ENCODE data around the gene SNX15.

SNX15 gene

DNA sequence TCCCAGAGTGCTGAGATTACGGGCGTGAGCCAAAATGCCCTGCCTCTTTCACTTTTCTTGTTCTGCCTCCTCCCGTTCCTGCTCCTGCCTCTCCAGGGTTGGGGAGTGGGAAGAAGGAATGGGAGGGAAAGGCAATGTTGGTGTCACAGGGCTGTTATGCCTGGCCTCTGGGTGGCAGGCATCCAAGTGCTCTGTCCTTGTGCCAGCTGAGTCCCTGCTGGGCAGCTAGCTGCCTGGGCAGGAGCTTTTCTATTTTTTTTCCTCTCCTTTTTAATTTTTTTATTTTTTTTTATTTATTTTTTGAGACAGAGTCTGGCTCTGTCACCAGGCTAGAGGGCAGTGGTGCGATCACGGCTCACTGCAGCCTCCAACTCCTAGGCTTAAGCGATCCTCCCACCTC is 9.7 kb downstream of the SNX15 start:
- TF ChIP-seq MYC (IDR thresholded peaks at IDR 0.05; ENCODE audit: low read depth, low read length) = no peak
- TF ChIP-seq, protein P1, sequence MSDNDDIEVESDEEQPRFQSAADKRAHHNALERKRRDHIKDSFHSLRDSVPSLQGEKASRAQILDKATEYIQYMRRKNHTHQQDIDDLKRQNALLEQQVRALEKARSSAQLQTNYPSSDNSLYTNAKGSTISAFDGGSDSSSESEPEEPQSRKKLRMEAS (IDR thresholded peaks at IDR 0.05; ENCODE audit: low read depth, low read length) = no peak
- TF ChIP-seq, protein P2, sequence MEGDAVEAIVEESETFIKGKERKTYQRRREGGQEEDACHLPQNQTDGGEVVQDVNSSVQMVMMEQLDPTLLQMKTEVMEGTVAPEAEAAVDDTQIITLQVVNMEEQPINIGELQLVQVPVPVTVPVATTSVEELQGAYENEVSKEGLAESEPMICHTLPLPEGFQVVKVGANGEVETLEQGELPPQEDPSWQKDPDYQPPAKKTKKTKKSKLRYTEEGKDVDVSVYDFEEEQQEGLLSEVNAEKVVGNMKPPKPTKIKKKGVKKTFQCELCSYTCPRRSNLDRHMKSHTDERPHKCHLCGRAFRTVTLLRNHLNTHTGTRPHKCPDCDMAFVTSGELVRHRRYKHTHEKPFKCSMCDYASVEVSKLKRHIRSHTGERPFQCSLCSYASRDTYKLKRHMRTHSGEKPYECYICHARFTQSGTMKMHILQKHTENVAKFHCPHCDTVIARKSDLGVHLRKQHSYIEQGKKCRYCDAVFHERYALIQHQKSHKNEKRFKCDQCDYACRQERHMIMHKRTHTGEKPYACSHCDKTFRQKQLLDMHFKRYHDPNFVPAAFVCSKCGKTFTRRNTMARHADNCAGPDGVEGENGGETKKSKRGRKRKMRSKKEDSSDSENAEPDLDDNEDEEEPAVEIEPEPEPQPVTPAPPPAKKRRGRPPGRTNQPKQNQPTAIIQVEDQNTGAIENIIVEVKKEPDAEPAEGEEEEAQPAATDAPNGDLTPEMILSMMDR (IDR thresholded peaks at IDR 0.05; ENCODE audit: low read depth, low read length) = no peak
- no peak for TF ChIP-seq POLR2A (IDR thresholded peaks at IDR 0.05; ENCODE audit: extremely low read depth, insufficient read length)
- no peak for DNase-seq (ENCODE audit: low read depth)
- H3K4me3 ChIP-seq (ENCODE audit: low read depth, low read length) = no peak overlapping the region

DNA sequence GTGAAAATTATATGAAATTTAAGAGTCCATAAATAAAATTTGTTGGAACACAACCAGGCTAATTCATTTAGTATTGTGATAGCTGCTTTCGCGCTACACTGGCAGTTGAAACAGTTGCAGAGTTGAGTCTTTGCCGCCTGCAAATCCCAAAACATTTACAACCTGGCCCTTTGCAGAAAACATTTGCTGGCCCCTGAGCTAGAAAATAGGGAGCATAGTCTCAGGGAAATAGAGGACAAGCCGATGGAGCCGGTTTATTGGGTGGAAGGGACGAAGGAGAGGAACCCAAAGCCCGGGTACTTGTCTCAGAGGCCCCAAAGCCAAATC is 13.2 kb downstream of the SNX15 start:
- H3K4me3 ChIP-seq (ENCODE audit: low read depth, low read length) = peak overlapping the region; percentile 81
- DNase-seq (ENCODE audit: low read depth) = no peak
- TF ChIP-seq POLR2A (IDR thresholded peaks at IDR 0.05; ENCODE audit: extremely low read depth, insufficient read length) = peak; percentile 51
- TF ChIP-seq, protein P1 (IDR thresholded peaks at IDR 0.05; ENCODE audit: low read depth, low read length) = no peak

DNA sequence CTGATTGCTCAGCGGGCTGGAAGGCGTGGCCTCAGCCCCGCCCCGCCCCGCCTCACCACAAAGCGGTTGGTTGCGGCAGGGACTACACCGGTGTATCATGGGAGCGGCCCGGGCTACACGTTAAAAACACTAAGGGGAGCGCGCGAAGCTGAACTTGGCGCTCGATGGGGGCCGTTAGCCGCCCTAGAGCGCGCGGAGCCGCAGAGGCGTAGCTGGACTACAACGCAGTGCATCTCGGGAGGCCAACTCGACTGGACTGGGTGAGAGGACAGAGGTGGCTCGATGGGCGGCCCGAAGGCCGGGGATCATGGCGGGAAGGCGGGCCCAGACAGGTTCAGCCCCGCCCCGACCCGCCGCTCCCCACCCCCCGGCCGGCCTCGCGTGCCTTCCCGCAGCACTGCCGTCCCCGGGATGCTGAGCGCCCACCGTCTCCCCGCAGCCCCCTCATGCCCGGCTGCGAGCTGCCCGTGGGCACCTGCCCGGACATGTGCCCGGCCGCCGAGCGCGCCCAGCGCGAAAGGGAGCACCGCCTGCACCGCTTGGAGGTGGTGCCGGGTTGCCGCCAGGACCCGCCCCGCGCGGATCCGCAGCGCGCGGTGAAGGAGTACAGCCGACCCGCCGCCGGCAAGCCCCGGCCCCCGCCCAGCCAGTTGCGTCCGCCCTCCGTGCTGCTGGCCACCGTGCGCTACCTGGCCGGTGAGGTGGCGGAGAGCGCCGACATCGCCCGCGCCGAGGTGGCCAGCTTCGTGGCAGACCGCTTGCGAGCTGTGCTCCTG is 13.8 kb downstream of the SNX15 start, which contains the start of gene SAC3D1:
SAC3D1 (plus strand) TSS at position 364 of the 776 bp plus-strand sequence; CDS start at position 447, 83 bp downstream.
- peak within 1 kb of the TSS; percentile 81 for H3K4me3 ChIP-seq (ENCODE audit: low read depth, low read length)
- DNase-seq (ENCODE audit: low read depth) = peak; percentile 100
- TF ChIP-seq POLR2A (IDR thresholded peaks at IDR 0.05; ENCODE audit: extremely low read depth, insufficient read length) = peak; percentile 42
- TF ChIP-seq MYC (IDR thresholded peaks at IDR 0.05; ENCODE audit: low read depth, low read length) = peak; percentile 64
- TF ChIP-seq, protein P2 (IDR thresholded peaks at IDR 0.05; ENCODE audit: low read depth, low read length) = no peak
- TF ChIP-seq, protein P1 (IDR thresholded peaks at IDR 0.05; ENCODE audit: low read depth, low read length) = peak; percentile 67

DNA sequence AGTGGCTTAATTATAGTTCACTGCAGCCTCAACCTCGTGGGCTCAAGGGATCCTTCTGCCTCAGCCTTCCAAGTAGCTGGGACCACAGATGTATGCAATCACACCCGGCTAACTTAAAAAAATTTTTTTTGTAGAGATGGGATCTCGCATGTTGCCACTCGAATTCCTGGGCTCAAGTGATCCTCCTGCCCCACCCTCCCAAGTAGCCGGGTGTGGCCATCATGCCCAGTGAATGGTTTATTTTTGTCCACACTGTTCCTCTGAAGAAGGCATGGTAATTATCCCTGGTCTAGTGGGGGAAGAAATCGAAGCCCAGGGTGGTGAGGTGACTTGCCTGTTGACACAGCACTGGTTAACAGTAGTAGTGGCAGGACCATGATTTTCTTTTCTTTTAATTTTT is 15.7 kb downstream of the SNX15 start:
- peak overlapping the region; percentile 81 for H3K4me3 ChIP-seq (ENCODE audit: low read depth, low read length)
- TF ChIP-seq POLR2A (IDR thresholded peaks at IDR 0.05; ENCODE audit: extremely low read depth, insufficient read length) = no peak
- no peak for TF ChIP-seq MYC (IDR thresholded peaks at IDR 0.05; ENCODE audit: low read depth, low read length)
- TF ChIP-seq, protein P1 (IDR thresholded peaks at IDR 0.05; ENCODE audit: low read depth, low read length) = no peak
- TF ChIP-seq, protein P2 (IDR thresholded peaks at IDR 0.05; ENCODE audit: low read depth, low read length) = no peak
- DNase-seq (ENCODE audit: low read depth) = no peak

DNA sequence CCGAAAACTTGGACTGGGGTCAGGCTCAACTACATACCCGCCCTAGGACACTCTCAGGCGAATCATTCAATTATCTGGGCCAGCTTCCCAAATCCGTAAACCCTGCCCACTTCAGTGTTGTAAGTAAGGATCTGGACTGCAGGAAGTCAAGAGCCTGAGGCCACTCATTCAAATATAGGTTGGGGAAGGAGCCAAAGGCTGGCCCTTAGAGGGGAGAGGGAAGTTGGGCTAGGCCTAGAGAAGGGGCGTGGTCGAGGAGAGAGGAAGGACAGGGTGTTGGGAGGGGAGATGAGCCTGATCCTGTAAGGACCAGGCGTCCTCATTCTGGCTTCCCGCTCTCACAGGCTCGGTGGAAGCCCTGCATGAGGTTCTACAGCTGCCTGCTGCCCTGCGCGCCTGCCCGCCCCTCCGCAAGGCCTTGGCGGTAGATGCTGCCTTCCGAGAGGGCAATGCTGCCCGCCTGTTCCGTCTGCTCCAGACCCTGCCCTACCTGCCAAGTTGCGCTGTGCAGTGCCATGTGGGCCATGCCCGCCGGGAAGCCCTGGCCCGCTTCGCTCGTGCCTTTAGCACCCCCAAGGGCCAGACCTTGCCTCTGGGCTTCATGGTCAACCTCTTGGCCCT is 16.8 kb downstream of the SNX15 start:
- TF ChIP-seq POLR2A (IDR thresholded peaks at IDR 0.05; ENCODE audit: extremely low read depth, insufficient read length) (no peak), MYC (IDR thresholded peaks at IDR 0.05; ENCODE audit: low read depth, low read length) (no peak)
- TF ChIP-seq, protein P2 (IDR thresholded peaks at IDR 0.05; ENCODE audit: low read depth, low read length) = no peak
- TF ChIP-seq, protein P1 (IDR thresholded peaks at IDR 0.05; ENCODE audit: low read depth, low read length) = no peak
- DNase-seq (ENCODE audit: low read depth) = peak; percentile 70
- H3K4me3 ChIP-seq (ENCODE audit: low read depth, low read length) = peak overlapping the region; percentile 9

DNA sequence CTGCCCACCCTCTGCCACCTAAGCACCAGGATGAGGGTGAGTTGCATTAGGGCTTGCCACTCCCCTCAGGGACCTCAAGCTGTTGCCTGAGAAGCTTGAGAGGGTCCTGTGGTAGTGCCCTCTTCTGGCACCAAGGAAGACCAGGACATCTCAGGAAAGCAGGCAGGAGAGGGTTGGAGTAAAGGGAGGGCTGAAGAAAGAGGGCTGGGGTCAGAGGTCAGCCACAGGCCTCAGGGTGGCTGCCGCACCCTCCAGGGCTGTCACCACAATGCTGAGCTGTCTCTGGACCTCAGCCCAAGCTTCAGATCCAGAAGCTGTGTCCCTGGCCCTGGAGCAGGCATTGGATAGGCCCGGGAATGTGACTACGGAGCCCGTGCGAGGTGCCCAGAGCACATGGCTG is 17.8 kb downstream of the SNX15 start:
- TF ChIP-seq POLR2A (IDR thresholded peaks at IDR 0.05; ENCODE audit: extremely low read depth, insufficient read length) = no peak
- TF ChIP-seq, protein P1 (IDR thresholded peaks at IDR 0.05; ENCODE audit: low read depth, low read length) = no peak
- TF ChIP-seq, protein P2 (IDR thresholded peaks at IDR 0.05; ENCODE audit: low read depth, low read length) = no peak
- DNase-seq (ENCODE audit: low read depth) = no peak
- no peak overlapping the region for H3K4me3 ChIP-seq (ENCODE audit: low read depth, low read length)
